ENCODE data around the gene SERF2. TPM values are rescaled to one million over a fixed set of nuclear protein-coding genes. Genes with fewer than 3 reads are reported as not detected.
A peak's percentile ranks its signal among the peaks of the same experiment; 100 is the strongest.

Gene SERF2
- total RNA-seq, 4 donors from 2014 or later: 520 to 903 (median 765) TPM

- Histone ChIP-seq H3K27ac (peak overlapping the region; percentile 92 to 98 (median 96)), H3K9me3 (no peaks in the 10 kb centered on the region), H3K27me3 (no peaks in the 10 kb centered on the region), H3K36me3 (peaks cover 8 to 23% (median 10%) of the 10 kb centered on the region in 3 donors), H3K4me3 (peak overlapping the region; percentile 51 to 86 (median 72)), H3K4me1 (peaks cover 12 to 31% (median 13%) of the 10 kb centered on the region in 3 donors)
- TF ChIP-seq POLR2A (IDR thresholded peaks at IDR 0.05) (peak in 1 of 4 donors; percentile 32), CTCF (IDR thresholded peaks at IDR 0.05) (peak; percentile 72 to 89 (median 82))
- DNase-seq: no peak
- WGBS, 2 donors: 0 to 6% methylated on average over 8 to 21 of the region's 31 CpGs
- intact Hi-C loops (cut with DNase I): no loop called here
Observed at GRCh38 chr15:43777267-43777914, 14.7 kb upstream of the SERF2 start.

DNA sequence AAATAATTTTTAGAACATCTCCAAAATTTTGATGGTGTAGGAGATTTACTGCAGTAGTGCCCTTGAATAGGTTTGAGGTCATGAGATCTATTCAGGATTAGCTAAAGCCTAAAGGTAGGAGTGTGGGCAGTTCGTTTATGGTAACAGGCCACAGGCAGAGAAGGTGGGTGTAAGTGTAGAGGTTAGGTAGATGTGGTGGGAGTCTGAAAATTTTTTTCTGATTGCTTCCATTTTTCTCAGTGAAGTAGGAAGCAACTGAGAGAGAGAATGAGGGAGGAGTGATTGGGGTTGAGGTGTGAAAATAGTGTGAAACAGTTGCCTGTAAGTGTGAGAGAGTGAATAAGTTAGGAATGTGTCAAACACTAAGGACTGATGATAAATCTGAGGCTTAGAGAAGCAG, 13.1 kb upstream of the SERF2 start:
- WGBS, 2 donors: 74 to 80% methylated on average over 1 of the region's 1 CpG
- H3K4me1 ChIP-seq: peaks cover 12 to 30% (median 13%) of the 10 kb centered on the region in 3 donors
- no peak for DNase-seq

GRCh38 chr15:43789409-43789808, 2.7 kb upstream of the SERF2 start:
- H3K4me1 ChIP-seq: peaks cover 13 to 22% (median 16%) of the 10 kb centered on the region in 3 donors
- no peaks in the 10 kb centered on the region for H3K27me3 ChIP-seq
- H3K27ac ChIP-seq: no peak overlapping the region
- H3K4me3 ChIP-seq: no peak overlapping the region
- H3K9me3 ChIP-seq: no peaks in the 10 kb centered on the region
- H3K36me3 ChIP-seq: peaks cover 9 to 11% (median 10%) of the 10 kb centered on the region in 3 donors
- WGBS, 2 donors: 82 to 90% methylated on average over 2 to 3 of the region's 3 CpGs
- no peak for TF ChIP-seq CTCF (IDR thresholded peaks at IDR 0.05)
- no peak for TF ChIP-seq POLR2A (IDR thresholded peaks at IDR 0.05)
- intact Hi-C loops (cut with DNase I): no loop called here
- no peak for DNase-seq

More for the DNA sequence above, 13.1 kb upstream of the SERF2 start:
- Histone ChIP-seq H3K36me3 (peaks cover 0 to 6% (median 0%) of the 10 kb centered on the region in 3 donors), H3K9me3 (no peaks in the 10 kb centered on the region), H3K27me3 (no peaks in the 10 kb centered on the region), H3K27ac (no peak overlapping the region), H3K4me3 (no peak overlapping the region)
- TF ChIP-seq CTCF (IDR thresholded peaks at IDR 0.05) (no peak), POLR2A (IDR thresholded peaks at IDR 0.05) (no peak)
- intact Hi-C loops (cut with DNase I): no loop called here

- 2 to 3% methylated on average over 8 to 28 of the region's 33 CpGs for WGBS, 2 donors
- Histone ChIP-seq H3K27ac (peak overlapping the region; percentile 96 to 98 (median 96)), H3K4me1 (peaks cover 22 to 57% (median 25%) of the 10 kb centered on the region in 3 donors), H3K4me3 (peak overlapping the region; percentile 73 to 86 (median 82)), H3K9me3 (no peaks in the 10 kb centered on the region), H3K36me3 (peaks cover 32 to 46% (median 33%) of the 10 kb centered on the region in 3 donors), H3K27me3 (no peaks in the 10 kb centered on the region)
- TF ChIP-seq POLR2A (IDR thresholded peaks at IDR 0.05) (no peak), CTCF (IDR thresholded peaks at IDR 0.05) (peak in 2 of 6 experiments; percentile 10 to 31)
- no peak for DNase-seq
- intact Hi-C loops (cut with DNase I): no loop called here
Observed at GRCh38 chr15:43792761-43793476, 799 bp downstream of the SERF2 start.

- Histone ChIP-seq H3K27me3 (no peaks in the 10 kb centered on the region), H3K4me1 (peaks cover 29 to 64% (median 32%) of the 10 kb centered on the region in 3 donors), H3K4me3 (peak overlapping the region; percentile 73 to 86 (median 82)), H3K27ac (peak overlapping the region; percentile 96 to 98 (median 96)), H3K9me3 (no peaks in the 10 kb centered on the region), H3K36me3 (peaks cover 32 to 50% (median 33%) of the 10 kb centered on the region in 3 donors)
- intact Hi-C loops (cut with DNase I): no loop called here
- TF ChIP-seq POLR2A (IDR thresholded peaks at IDR 0.05): no peak
- TF ChIP-seq CTCF (IDR thresholded peaks at IDR 0.05): no peak
- no peak for DNase-seq
- 79 to 88% methylated on average over 8 to 10 of the region's 10 CpGs for WGBS, 2 donors
Observed at GRCh38 chr15:43793647-43794046, 1.5 kb downstream of the SERF2 start.
